Immature natural killer cell (primary cell): ENCODE measurements around the gene HES6. TPM values are rescaled to one million over a fixed set of nuclear protein-coding genes. Genes with fewer than 3 reads are reported as not detected.

Source experiments
- DNase-seq, 3 donors: peaks; one replicate each; pipeline ENCODE4 v3.0.0; 2022; ENCODE audit warnings: mixed read lengths in 1 of 3
- H3K27ac Mint-ChIP-seq, 6 donors: one replicate each; pipeline ENCODE4 v1.8.0; 2020; ENCODE audit warnings: mixed read lengths in 6 of 6, mild to moderate bottlenecking in 5 of 6, inconsistent platforms in 4 of 6, moderate library complexity in 3 of 6
- H3K27me3 Mint-ChIP-seq, 3 donors: one replicate each; pipeline ENCODE4 v1.8.0; 2020 to 2021; ENCODE audit warnings: low read depth in 3 of 3, mild to moderate bottlenecking in 3 of 3, mixed read lengths in 3 of 3, moderate library complexity in 3 of 3, inconsistent platforms in 1 of 3
- H3K36me3 Mint-ChIP-seq, 3 donors: one replicate each; pipeline ENCODE4 v1.8.0; 2020; ENCODE audit warnings: mixed read lengths in 3 of 3, inconsistent platforms in 2 of 3, mild to moderate bottlenecking in 2 of 3
- H3K4me1 Mint-ChIP-seq, 2 donors: one replicate each; pipeline ENCODE4 v1.8.0; 2020; ENCODE audit warnings: inconsistent platforms in 2 of 2, mild to moderate bottlenecking in 2 of 2, mixed read lengths in 2 of 2, moderate library complexity in 1 of 2
- H3K4me3 Mint-ChIP-seq, 5 donors: one replicate each; pipeline ENCODE4 v1.8.0; 2020; ENCODE audit warnings: mild to moderate bottlenecking in 5 of 5, mixed read lengths in 5 of 5, inconsistent platforms in 3 of 5, moderate library complexity in 3 of 5
- H3K9me3 Mint-ChIP-seq, 6 donors: one replicate each; pipeline ENCODE4 v1.8.0; 2020; ENCODE audit warnings: mild to moderate bottlenecking in 6 of 6, mixed read lengths in 6 of 6, inconsistent platforms in 4 of 6, moderate library complexity in 3 of 6
- polyA plus RNA-seq, 3 donors: library from polyadenylated mRNA; unstranded; fragments of 300-500 nt; fragmentation: Illumina TruSeq; gene quantifications; one replicate each; pipeline ENCODE4 v1.2.3, GENCODE V29; 2021

The HES6 gene
- 10 to 100 TPM; 27.3 to 36.5 (median 34.5) TPM for polyA plus RNA-seq

- peak; percentile 86 to 87 (median 87) for DNase-seq
- Mint-ChIP-seq H3K27ac (peak within 1 kb of the TSS; percentile 62 to 88 (median 85)), H3K4me3 (peak within 1 kb of the TSS; percentile 88 to 98 (median 92))
These were observed at the start of gene HES6 for GRCh38 chr2:238239863-238240756. Gene HES6, minus strand, starts transcription at chr2:238240038. Its CDS starts 133 bp downstream, at chr2:238239905.

GRCh38 chr2:238289574-238289973 is 49.7 kb upstream of the HES6 start:
- Mint-ChIP-seq H3K4me1 (peaks cover 37% of the 10 kb centered on the region in 2 donors), H3K9me3 (no peaks in the 10 kb centered on the region), H3K4me3 (peak overlapping the region; percentile 82 to 94 (median 91)), H3K27ac (peak overlapping the region; percentile 96 to 100 (median 98)), H3K36me3 (no peaks in the 10 kb centered on the region), H3K27me3 (peaks cover 16 to 22% (median 20%) of the 10 kb centered on the region in 3 donors)
- DNase-seq: no peak

More at GRCh38 chr2:238239863-238240756, at the start of gene HES6:
- H3K36me3 Mint-ChIP-seq: peaks cover 0 to 7% (median 1%) of the 10 kb centered on the region in 3 donors
- no peaks in the 10 kb centered on the region for H3K9me3 Mint-ChIP-seq
- peaks cover 3 to 7% (median 5%) of the 10 kb centered on the region in 3 donors for H3K27me3 Mint-ChIP-seq
- H3K4me1 Mint-ChIP-seq: peaks cover 0 to 12% of the 10 kb centered on the region in 2 donors

- H3K27ac Mint-ChIP-seq: peak overlapping the region; percentile 96 to 100 (median 98)
- DNase-seq: peak; percentile 98
- no peaks in the 10 kb centered on the region for H3K9me3 Mint-ChIP-seq
- peaks cover 16 to 22% (median 20%) of the 10 kb centered on the region in 3 donors for H3K27me3 Mint-ChIP-seq
- H3K4me1 Mint-ChIP-seq: peaks cover 37 to 39% of the 10 kb centered on the region in 2 donors
- peak overlapping the region; percentile 82 to 94 (median 91) for H3K4me3 Mint-ChIP-seq
- H3K36me3 Mint-ChIP-seq: no peaks in the 10 kb centered on the region
These were observed 49.1 kb upstream of the HES6 start for GRCh38 chr2:238288650-238289573.

- peaks cover 37 to 43% of the 10 kb centered on the region in 2 donors for H3K4me1 Mint-ChIP-seq
- H3K36me3 Mint-ChIP-seq: no peaks in the 10 kb centered on the region
- no peaks in the 10 kb centered on the region for H3K9me3 Mint-ChIP-seq
These were observed 48.2 kb upstream of the HES6 start, which contains the start of gene PER2 for GRCh38 chr2:238287737-238288649. Gene PER2, minus strand, starts transcription at chr2:238288610. Its CDS starts 10,674 bp downstream, at chr2:238277936.

DNA sequence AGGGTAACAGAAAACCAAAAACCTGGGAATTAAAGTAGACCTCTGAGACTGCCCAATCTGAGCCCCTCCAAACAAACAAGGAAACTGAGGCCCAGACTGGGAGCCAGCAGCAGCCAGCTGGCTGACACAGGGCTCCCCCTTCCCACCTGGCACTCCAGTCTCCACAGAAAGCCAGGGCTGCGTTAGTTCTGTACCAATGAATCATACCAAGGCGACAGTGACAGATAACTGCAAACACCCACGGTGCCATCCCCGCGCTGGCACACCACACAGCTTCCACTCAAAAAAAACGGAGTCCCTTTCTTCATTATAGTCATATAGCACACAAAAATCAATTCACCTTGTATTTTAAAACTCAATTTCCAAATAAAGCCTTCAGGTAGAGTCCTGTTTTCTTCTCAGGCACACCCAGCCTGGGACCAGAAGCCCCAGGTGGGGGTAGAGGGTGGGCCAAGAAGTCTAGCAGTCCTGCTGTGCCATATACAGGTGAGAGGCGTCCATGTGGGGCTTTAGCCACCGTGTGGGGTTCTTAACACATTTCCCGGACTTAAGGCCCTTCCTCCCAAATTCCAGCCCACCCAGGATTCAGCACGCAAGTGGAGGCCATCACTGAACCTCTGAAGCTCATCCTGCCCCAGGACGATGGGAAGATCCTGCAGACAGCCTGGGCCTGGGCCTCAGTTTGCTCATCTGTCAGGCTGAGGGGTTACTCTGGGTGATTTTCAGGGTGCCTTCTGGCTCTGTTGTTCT is 47.3 kb upstream of the HES6 start:
- peak overlapping the region; percentile 43 to 96 (median 86) for H3K27ac Mint-ChIP-seq
- no peak for DNase-seq
- peak overlapping the region; percentile 76 to 89 (median 83) for H3K4me3 Mint-ChIP-seq
- peaks cover 42 to 44% of the 10 kb centered on the region in 2 donors for H3K4me1 Mint-ChIP-seq
- no peaks in the 10 kb centered on the region for H3K9me3 Mint-ChIP-seq
- H3K36me3 Mint-ChIP-seq: no peaks in the 10 kb centered on the region
- H3K27me3 Mint-ChIP-seq: peaks cover 16 to 22% (median 20%) of the 10 kb centered on the region in 3 donors

More at GRCh38 chr2:238287737-238288649, 48.2 kb upstream of the HES6 start, which contains the start of gene PER2:
- Mint-ChIP-seq H3K27me3 (peaks cover 16 to 22% (median 20%) of the 10 kb centered on the region in 3 donors), H3K4me3 (peak within 1 kb of the TSS; percentile 82 to 94 (median 91)), H3K27ac (peak within 1 kb of the TSS; percentile 96 to 100 (median 98))
- peak; percentile 14 to 28 (median 24) for DNase-seq

DNA sequence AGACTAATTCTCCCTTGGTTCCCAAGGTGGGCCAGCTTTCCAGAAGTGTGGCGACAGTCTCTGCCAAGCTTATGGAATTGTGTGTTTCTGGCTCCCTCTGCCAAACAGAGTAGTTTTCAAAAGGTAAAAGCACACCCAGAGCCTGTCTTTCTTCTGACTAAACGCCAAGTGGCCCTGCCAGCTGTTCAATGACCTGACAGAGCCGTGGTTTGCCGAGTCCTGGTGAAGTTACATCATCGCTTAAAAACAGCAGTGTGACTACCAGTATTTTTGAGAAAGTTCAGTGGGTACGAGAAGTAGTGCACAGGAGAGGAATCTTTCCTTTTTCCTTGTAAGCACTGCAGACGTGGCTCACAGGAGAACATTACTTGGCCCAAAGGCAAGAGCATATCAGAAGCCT is 46.7 kb upstream of the HES6 start:
- peaks cover 47 to 49% of the 10 kb centered on the region in 2 donors for H3K4me1 Mint-ChIP-seq
- no peaks in the 10 kb centered on the region for H3K9me3 Mint-ChIP-seq
- H3K4me3 Mint-ChIP-seq: peak overlapping the region; percentile 71 to 88 (median 76)
- H3K27me3 Mint-ChIP-seq: peaks cover 16 to 22% (median 20%) of the 10 kb centered on the region in 3 donors
- H3K36me3 Mint-ChIP-seq: no peaks in the 10 kb centered on the region
- no peak for DNase-seq
- H3K27ac Mint-ChIP-seq: peak overlapping the region in 4 of 6 donors; percentile 69 to 96 (median 88)

GRCh38 chr2:238286095-238286494 is 46.3 kb upstream of the HES6 start:
- H3K4me1 Mint-ChIP-seq: peaks cover 51 to 52% of the 10 kb centered on the region in 2 donors
- peak overlapping the region in 1 of 5 donors; percentile 73 for H3K4me3 Mint-ChIP-seq
- H3K9me3 Mint-ChIP-seq: no peaks in the 10 kb centered on the region
- no peak for DNase-seq
- no peaks in the 10 kb centered on the region for H3K36me3 Mint-ChIP-seq
- peaks cover 16 to 22% (median 20%) of the 10 kb centered on the region in 3 donors for H3K27me3 Mint-ChIP-seq
- peak overlapping the region in 3 of 6 donors; percentile 13 to 96 (median 85) for H3K27ac Mint-ChIP-seq

DNA sequence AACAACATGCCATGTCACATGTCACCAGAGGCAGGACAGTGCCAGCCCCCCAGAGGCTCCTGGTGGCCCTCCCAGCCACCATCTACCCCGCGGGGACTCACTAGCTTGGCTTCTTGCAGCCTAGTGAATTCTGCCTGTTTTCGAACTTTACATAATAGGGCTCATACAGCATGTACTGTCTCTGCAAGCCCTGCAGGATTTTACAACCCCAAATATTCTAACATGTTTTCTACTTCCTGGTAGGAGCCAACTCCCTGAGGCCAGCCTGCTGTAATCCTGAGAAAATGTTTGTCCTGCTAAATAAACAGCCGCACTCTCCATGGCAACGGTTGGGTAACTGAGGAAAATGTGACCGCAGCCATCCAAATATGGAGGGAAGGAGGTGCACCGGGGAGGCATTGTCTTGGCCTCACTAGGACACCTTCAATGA is 45.8 kb upstream of the HES6 start:
- Mint-ChIP-seq H3K27me3 (peaks cover 14 to 22% (median 19%) of the 10 kb centered on the region in 3 donors), H3K27ac (no peak overlapping the region), H3K9me3 (no peaks in the 10 kb centered on the region), H3K4me1 (peaks cover 50 to 52% of the 10 kb centered on the region in 2 donors), H3K4me3 (no peak overlapping the region), H3K36me3 (no peaks in the 10 kb centered on the region)
- no peak for DNase-seq

- Mint-ChIP-seq H3K4me1 (peaks cover 48 to 52% of the 10 kb centered on the region in 2 donors), H3K9me3 (no peaks in the 10 kb centered on the region), H3K27me3 (peaks cover 11 to 19% (median 12%) of the 10 kb centered on the region in 3 donors), H3K27ac (no peak overlapping the region), H3K4me3 (no peak overlapping the region), H3K36me3 (no peaks in the 10 kb centered on the region)
- no peak for DNase-seq
These were observed 45.1 kb upstream of the HES6 start for GRCh38 chr2:238284802-238285515.

- DNase-seq: no peak
- Mint-ChIP-seq H3K4me1 (peaks cover 35 to 42% of the 10 kb centered on the region in 2 donors), H3K4me3 (no peak overlapping the region), H3K36me3 (no peaks in the 10 kb centered on the region), H3K27ac (peak overlapping the region in 2 of 6 donors; percentile 35 to 60), H3K9me3 (no peaks in the 10 kb centered on the region), H3K27me3 (peaks cover 0 to 4% (median 4%) of the 10 kb centered on the region in 3 donors)
These were observed 43.3 kb upstream of the HES6 start for GRCh38 chr2:238282861-238283738.
